DMS79 (cell line): ENCODE results near the gene GULP1.

Experiments used
- DNase-seq: peaks from one replicate; lab custom pipeline; 2025; lab: John Stamatoyannopoulos, UW

The GULP1 gene

DNA sequence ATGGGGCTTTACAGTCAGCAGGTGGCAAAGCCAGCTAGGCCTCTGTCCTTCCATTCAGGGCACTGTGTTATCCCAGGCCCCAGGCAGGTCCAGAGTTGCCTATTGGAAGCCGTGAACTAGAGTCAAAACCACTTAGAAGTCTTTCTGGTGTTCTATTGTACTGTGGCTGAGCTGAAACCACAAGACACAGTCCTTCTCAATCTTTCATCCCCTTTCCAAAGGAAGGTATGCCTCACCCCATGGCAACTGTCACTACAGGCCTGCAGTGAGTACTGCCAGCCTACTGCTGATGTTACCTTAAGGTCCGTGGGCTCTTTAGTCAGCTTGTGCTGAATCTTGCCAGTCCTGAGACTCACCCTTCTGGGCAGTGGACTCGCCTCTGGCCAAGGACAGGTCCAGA is 181.6 kb downstream of the GULP1 start:
- no peak for DNase-seq

DNA sequence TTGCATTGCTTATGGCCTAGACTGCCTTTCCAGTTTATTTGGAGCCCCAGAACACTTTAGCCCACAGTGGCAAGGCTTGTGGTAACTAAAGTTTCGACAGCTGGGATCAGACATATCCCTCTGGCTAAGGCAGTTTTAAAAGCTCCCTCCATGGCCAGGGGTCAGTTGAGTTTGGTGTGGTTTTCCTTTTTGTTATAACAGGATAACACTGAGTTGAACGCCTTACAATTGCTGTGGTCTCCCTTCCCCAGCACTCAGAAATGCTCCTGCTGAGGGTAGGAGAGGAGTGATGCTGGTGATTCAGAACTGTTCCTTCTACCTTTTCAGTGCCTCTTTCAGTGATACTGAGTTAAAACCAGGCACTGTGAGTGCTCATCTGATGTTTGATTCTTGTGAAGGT is 182.6 kb downstream of the GULP1 start:
- no peak for DNase-seq

GRCh38 chr2:188475945-188476344 is 184.3 kb downstream of the GULP1 start:
- DNase-seq = no peak

DNA sequence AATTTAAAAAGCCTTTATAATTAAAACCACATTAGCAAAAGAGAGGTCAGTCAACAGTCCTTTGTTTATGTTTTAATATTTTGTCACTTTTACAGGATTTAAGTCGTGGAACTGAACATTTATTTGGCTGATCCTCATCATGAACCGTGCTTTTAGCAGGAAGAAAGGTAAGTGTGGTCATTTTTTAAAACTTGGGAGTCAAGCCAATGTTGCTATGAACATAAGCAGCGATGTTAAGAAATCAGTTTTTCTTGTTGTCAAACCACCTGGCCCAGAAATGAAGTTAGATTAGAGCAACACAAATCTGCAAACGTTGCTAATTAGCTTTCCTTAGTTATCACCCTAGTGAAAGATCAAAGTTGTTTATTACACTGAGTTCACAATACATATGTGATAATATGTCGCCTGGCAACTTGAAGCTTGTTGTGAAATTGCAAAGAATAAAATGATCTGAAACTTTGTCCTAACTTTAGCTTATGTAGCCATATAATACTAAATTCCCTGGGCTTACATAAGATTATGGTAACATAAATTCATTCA is 186.0 kb downstream of the GULP1 start:
- no peak for DNase-seq

- DNase-seq = no peak
Observed at GRCh38 chr2:188478724-188479123, 187.1 kb downstream of the GULP1 start.

- DNase-seq = no peak
Observed at GRCh38 chr2:188481474-188481873, 189.8 kb downstream of the GULP1 start.

GRCh38 chr2:188485496-188485895 is 193.8 kb downstream of the GULP1 start:
- DNase-seq = no peak

GRCh38 chr2:188492751-188493150 is 201.1 kb downstream of the GULP1 start:
- DNase-seq = no peak

GRCh38 chr2:188494906-188495305 is 203.2 kb downstream of the GULP1 start:
- DNase-seq = no peak

- DNase-seq = no peak
Observed at GRCh38 chr2:188495969-188496431, 204.3 kb downstream of the GULP1 start.

DNA sequence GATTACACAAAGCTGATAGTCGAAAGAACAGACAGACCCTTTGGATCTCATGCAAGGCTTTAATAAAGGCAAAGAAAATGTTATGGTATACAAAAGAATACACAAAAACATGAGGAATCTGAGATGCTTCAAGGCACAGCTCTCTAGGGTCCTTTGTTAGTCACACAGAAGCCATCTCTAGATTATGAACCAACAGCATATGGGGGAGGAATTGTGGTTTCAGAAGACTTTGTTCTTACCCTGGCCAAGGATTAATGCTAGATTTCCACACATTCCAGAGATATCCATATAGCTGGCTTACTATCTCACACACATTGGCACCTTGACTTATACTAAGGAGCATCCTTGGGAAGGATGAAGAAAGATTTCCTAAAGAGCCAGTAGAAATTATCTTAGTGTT is 206.1 kb downstream of the GULP1 start:
- no peak for DNase-seq

GRCh38 chr2:188503975-188504374 is 212.3 kb downstream of the GULP1 start:
- no peak for DNase-seq

- no peak for DNase-seq
Observed at GRCh38 chr2:188506843-188507242, 215.2 kb downstream of the GULP1 start.

GRCh38 chr2:188511346-188511745 is 219.7 kb downstream of the GULP1 start:
- DNase-seq = no peak

DNA sequence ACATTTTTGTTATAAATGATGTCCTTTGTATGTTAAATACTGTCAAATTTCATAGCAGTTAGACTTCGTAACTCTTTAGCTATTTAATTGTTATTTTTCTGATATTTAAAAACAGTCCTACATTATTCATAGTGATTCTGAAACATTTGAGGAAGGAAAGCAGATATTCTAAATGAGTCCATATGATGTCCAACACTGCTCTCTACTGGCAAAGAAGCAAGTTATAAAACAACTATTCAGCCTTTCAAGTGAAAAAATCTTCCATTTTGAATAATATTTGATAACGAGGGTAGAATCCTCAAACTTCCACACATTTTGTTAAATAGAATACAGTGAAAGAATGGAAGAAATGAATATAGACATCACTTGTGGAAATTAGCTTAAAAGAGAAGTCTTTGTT is 220.8 kb downstream of the GULP1 start:
- no peak for DNase-seq

- no peak for DNase-seq
Observed at GRCh38 chr2:188515918-188516317, 224.2 kb downstream of the GULP1 start.

DNA sequence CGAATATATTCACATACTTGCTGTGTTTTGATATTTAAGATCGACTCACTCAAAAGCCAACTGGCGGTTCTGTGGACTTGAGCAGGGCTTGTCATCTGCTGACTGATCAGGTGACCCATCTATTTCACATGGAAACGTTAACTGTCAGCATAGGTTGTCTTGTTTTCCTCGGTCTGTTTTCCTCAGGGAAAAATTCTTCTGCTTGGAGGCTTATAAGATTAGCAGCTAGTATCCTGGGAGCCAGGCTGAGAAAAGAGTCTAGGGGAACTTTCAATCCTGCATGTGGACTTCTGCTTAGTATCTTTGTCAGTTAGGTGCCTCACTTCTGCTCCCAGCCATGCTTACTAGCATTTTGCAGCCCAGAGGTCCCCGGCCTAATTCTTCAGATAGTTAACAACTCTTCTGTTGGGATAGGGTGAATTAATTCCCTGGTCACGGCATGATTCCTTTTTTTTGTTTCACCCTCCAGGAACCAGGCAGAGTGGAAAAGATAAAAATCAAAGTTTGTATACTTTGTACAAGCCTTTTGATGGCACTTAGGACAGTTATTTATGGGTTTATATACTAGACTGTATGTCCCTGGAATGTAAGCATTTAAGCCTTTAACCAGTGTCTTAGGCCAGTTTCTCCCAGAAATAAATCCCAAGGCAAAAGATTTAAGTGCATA is 226.0 kb downstream of the GULP1 start:
- DNase-seq = no peak

GRCh38 chr2:188518381-188518780 is 226.7 kb downstream of the GULP1 start:
- DNase-seq = no peak

DNA sequence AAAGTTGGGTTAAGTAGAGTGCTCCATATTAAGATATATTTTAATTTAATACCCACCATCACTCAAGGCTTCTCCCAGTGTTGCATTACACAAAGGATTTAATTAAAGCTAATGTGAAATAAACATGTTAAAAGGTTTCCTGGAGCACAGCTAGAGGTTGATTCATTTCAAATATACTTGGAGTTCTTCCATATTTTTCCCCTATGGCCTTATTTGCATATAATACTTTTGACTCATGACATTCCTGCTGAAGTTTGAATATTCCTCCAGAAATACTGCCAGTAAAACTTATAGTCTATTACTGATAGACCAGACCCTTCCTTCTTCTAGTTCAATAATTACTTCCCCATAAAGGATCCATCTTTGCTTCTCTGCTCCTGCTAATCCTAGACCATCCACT is 227.5 kb downstream of the GULP1 start:
- no peak for DNase-seq

- DNase-seq = no peak
Observed at GRCh38 chr2:188522517-188522916, 230.8 kb downstream of the GULP1 start.

DNA sequence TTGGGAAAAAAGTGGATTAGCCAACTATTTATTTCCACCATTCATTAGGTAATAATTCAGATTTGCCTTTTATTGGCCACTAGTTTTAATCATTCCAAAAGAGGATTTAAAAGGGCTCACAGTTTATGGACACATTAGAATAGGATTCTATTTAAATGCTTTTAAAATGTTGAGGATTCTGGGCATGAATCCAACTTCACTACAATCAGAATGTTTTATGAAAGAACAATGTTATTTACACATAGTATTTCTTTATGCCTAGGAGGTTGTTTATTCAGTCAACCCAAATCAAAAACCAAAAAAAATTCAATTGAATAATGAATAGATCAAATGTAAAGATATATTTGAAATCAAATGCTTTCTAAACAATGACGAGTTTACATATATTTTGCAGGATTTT is 232.2 kb downstream of the GULP1 start:
- DNase-seq = no peak

- DNase-seq = no peak
Observed at GRCh38 chr2:188524519-188525113, 232.9 kb downstream of the GULP1 start.

GRCh38 chr2:188526701-188527100 is 235.0 kb downstream of the GULP1 start:
- no peak for DNase-seq

- DNase-seq = no peak
Observed at GRCh38 chr2:188527141-188527540, 235.5 kb downstream of the GULP1 start.
